ENCODE measurements around the gene P2RY6. TPM values are rescaled to one million over a fixed set of nuclear protein-coding genes. Genes with fewer than 3 reads are reported as not detected.

Gene P2RY6
- total and polyA plus RNA-seq, 10 of the 15 experiments (the other 5 are each of a cell fraction or from before 2014, with no cell fraction given): 0.05 to 0.90 (median 0.22) TPM; not detected in 4

- TF ChIP-seq ZBTB4 (CRISPR knock-in tag; IDR thresholded peaks at IDR 0.05) (no peak), ZNF274 (IDR thresholded peaks at IDR 0.05; ENCODE audit: insufficient read depth, insufficient read length) (no peak), IRF3 (IDR thresholded peaks at IDR 0.05) (no peak), BHLHE40 (IDR thresholded peaks at IDR 0.05; ENCODE audit: borderline replicate concordance in 1 of 2, low read depth in 2 of 2, low read length in 1 of 2) (peak in 1 of 2 experiments; percentile 46; a peak in 2 of 4 replicates), MTA3 (IDR thresholded peaks at IDR 0.05; ENCODE audit: borderline replicate concordance, low read length) (0 out of 2 replicates have a peak, but pooled peaks have one; percentile 21), REST (IDR thresholded peaks at IDR 0.05; ENCODE audit: low read depth, low read length) (no peak), HDGF (IDR thresholded peaks at IDR 0.05) (no peak), BCLAF1 (IDR thresholded peaks at IDR 0.05) (no peak), ESRRA (IDR thresholded peaks at IDR 0.05; ENCODE audit: low read length) (no peak), USF2 (IDR thresholded peaks at IDR 0.05; ENCODE audit: borderline replicate concordance, low read depth, low read length) (no peak), CREM (IDR thresholded peaks at IDR 0.05; ENCODE audit: low read depth) (peak; percentile 77), HCFC1 (IDR thresholded peaks at IDR 0.05; ENCODE audit: low read length) (no peak)
Measured at GRCh38 chr11:73325036-73325981, 53.2 kb downstream of the P2RY6 start (continued).
